Sigmoid colon (tissue), 4 donors: ENCODE data around the gene NUP98.

Experiments
- EP300 ChIP-seq, 4 donors: sonication (generic); formaldehyde crosslinking; IDR thresholded peaks; one replicate each; pipeline ENCODE4 v1.6.1; 2017; ENCODE audit warnings: antibody characterized with exemption in 4 of 4
- POLR2A ChIP-seq, 2 donors: fragments of 450-650 bp; IDR thresholded peaks; one replicate each; pipeline ENCODE4 v1.6.1; 2016; ENCODE audit warnings: antibody characterized with exemption in 2 of 2, mild to moderate bottlenecking in 2 of 2, moderate library complexity in 2 of 2
- POLR2AphosphoS5 ChIP-seq, 4 donors: sonication (generic); formaldehyde crosslinking; IDR thresholded peaks; one replicate each; pipeline ENCODE4 v1.6.1; 2017; ENCODE audit warnings: antibody characterized with exemption in 4 of 4
- TF ChIP-seq, protein P1 (sequence below), 4 experiments: fragments of 450-650 bp in 3 of 4; fragments of 200-600 bp in 1 of 4; IDR thresholded peaks; one replicate each; pipeline ENCODE4 v1.5.1; 2016 to 2019; ENCODE audit warnings: antibody characterized with exemption in 4 of 4, mild to moderate bottlenecking in 3 of 4, moderate library complexity in 2 of 4

DNA sequence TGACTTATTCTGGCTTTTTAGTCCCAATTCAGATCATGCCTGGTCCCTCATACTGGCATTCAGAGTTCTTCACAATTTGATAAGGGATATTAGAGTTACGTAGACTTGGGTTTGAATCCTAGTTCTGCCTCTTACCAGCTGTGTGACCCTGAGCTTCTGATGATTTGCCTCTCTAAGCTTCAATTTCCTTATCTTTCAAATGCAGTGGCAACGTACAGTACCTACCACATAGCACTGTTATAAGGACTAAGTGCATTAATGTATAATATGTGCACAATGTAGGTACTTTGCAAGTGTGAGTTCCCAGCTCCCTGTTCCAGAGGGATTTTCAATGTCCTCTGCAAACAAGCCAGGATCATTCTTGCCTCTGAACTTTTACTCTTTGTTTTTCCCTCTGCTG lies 36.1 kb upstream of the NUP98 start:
- TF ChIP-seq, protein P1, sequence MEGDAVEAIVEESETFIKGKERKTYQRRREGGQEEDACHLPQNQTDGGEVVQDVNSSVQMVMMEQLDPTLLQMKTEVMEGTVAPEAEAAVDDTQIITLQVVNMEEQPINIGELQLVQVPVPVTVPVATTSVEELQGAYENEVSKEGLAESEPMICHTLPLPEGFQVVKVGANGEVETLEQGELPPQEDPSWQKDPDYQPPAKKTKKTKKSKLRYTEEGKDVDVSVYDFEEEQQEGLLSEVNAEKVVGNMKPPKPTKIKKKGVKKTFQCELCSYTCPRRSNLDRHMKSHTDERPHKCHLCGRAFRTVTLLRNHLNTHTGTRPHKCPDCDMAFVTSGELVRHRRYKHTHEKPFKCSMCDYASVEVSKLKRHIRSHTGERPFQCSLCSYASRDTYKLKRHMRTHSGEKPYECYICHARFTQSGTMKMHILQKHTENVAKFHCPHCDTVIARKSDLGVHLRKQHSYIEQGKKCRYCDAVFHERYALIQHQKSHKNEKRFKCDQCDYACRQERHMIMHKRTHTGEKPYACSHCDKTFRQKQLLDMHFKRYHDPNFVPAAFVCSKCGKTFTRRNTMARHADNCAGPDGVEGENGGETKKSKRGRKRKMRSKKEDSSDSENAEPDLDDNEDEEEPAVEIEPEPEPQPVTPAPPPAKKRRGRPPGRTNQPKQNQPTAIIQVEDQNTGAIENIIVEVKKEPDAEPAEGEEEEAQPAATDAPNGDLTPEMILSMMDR (IDR thresholded peaks at IDR 0.05), result no peak
- TF ChIP-seq POLR2A (IDR thresholded peaks at IDR 0.05) (no peak), POLR2AphosphoS5 (IDR thresholded peaks at IDR 0.05) (no peak), EP300 (IDR thresholded peaks at IDR 0.05) (no peak)
